NCI-H2227 treated with DMSO at 0.1 percent for 48 hours (cell line): ENCODE measurements around the gene EIF3I.

ENCODE experiments used
- DNase-seq: peaks from one replicate; lab custom pipeline; 2025; lab: John Stamatoyannopoulos, UW

The EIF3I gene

GRCh38 chr1:32221980-32222755, at the start of gene EIF3I, which contains the start of gene TMEM234:
EIF3I (plus strand) TSS chr1:32222407; CDS start chr1:32222442, 35 bp downstream.
TMEM234 (minus strand) TSS chr1:32222353; CDS start chr1:32222322, 31 bp downstream.
- DNase-seq = peak; percentile 85

GRCh38 chr1:32172621-32173245, 49.5 kb upstream of the EIF3I start:
- no peak for DNase-seq

GRCh38 chr1:32178380-32179192, 43.6 kb upstream of the EIF3I start:
- DNase-seq = no peak

GRCh38 chr1:32179193-32179442, 43.1 kb upstream of the EIF3I start:
- no peak for DNase-seq

- DNase-seq = peak; percentile 91
Measured at GRCh38 chr1:32179443-32180185, 42.6 kb upstream of the EIF3I start, which contains the start of gene TXLNA. TXLNA (plus strand) TSS chr1:32179675; CDS start chr1:32180346, 671 bp downstream.

GRCh38 chr1:32180186-32181060, 41.8 kb upstream of the EIF3I start:
- DNase-seq = peak; percentile 63

GRCh38 chr1:32181065-32181464, 41.1 kb upstream of the EIF3I start:
- DNase-seq = no peak

GRCh38 chr1:32181563-32181962, 40.6 kb upstream of the EIF3I start:
- no peak for DNase-seq

- no peak for DNase-seq
Measured at GRCh38 chr1:32182060-32182459, 40.1 kb upstream of the EIF3I start.

GRCh38 chr1:32184650-32185049, 37.6 kb upstream of the EIF3I start:
- DNase-seq = no peak

GRCh38 chr1:32186077-32186476, 36.1 kb upstream of the EIF3I start:
- no peak for DNase-seq

- no peak for DNase-seq
Measured at GRCh38 chr1:32186491-32186890, 35.7 kb upstream of the EIF3I start.

- no peak for DNase-seq
Measured at GRCh38 chr1:32187850-32188249, 34.4 kb upstream of the EIF3I start.

GRCh38 chr1:32192220-32192948, 29.8 kb upstream of the EIF3I start:
- DNase-seq = no peak

- no peak for DNase-seq
Measured at GRCh38 chr1:32194984-32195383, 27.2 kb upstream of the EIF3I start.

GRCh38 chr1:32195531-32195930, 26.7 kb upstream of the EIF3I start:
- DNase-seq = no peak

GRCh38 chr1:32195972-32196823, 26.0 kb upstream of the EIF3I start:
- DNase-seq = no peak

- DNase-seq = no peak
Measured at GRCh38 chr1:32197074-32197473, 25.1 kb upstream of the EIF3I start.

- DNase-seq = no peak
Measured at GRCh38 chr1:32197837-32198236, 24.4 kb upstream of the EIF3I start.
